NCI-H69 (cell line): Measurements from ENCODE around the gene NRP1.

ENCODE experiments used
- DNase-seq: peaks from one replicate; lab custom pipeline; 2025; lab: John Stamatoyannopoulos, UW

NRP1 gene

DNA sequence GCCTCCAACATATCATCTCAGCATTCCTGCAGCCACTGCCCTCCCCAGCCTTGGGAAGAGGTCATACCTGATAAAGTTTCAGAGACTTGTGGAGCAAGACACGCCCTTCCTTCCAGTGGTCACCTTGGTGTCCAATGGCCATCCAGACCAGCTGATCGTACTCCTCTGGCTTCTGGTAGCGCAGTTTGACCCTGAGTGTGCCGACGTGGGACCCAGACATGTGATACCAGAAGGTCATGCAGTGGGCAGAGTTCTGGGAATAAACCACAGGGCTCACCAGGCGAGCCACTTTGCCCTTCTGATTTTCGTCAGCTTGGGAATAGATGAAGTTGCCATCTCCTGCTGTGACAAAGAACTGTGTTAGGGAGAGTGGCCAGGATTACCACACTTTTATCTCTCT is 148.3 kb downstream of the NRP1 start:
- no peak for DNase-seq

DNA sequence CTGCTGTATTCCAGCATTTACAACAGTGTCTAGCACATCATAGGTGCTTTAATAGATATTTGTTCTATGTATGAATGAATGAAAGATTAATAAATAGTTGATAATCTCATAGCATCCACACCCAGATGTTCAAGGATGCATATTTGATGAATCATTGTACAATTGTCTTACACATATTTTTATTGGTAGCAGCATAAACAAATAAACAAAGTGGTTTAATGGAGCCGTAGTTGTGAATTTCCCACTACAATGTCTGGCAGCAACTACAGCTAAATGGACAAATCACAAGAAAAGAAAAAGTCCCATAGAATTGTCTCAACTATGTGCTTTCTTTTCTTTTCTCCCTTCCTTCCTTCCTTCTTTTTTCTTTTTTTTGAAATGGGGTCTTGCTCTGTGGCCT is 150.8 kb downstream of the NRP1 start:
- no peak for DNase-seq

DNA sequence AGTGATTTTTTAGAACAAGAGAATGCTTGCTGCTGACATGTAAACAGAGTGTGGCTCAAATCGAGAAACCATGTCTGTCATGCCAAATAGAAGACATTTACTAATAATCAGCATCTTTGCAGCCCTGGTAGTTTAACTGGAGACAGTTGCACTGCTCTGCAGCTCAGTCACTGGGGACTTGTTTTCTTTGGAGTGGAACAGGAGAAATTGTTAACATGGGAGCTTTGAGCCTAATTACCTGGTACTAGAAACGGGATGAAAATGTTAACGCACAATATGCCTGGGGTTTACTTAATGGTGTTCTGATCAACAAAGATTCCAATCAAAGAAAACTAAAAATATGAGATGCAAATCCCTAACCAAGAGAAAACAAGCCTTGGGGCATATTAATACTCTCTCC is 153.5 kb downstream of the NRP1 start:
- DNase-seq: no peak

DNA sequence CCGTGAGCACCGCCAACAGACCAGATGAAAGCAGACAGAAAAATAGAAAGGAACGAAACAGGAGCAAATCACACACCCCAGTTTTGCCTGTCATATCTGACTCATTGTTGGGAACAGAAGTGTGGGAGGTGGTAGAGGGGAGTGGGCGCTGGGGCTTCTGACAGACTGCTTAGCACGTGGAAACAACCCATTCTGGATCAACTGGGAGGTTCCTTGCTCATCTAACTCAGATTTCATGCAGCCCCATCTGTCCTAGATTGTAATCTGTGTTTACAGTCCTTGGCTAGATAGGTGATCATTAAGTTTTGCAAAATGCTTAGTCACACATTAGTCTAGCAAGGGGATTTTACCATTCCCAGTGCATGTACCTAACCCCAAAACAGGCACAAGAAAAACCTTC is 154.1 kb downstream of the NRP1 start:
- peak; percentile 61 for DNase-seq

DNA sequence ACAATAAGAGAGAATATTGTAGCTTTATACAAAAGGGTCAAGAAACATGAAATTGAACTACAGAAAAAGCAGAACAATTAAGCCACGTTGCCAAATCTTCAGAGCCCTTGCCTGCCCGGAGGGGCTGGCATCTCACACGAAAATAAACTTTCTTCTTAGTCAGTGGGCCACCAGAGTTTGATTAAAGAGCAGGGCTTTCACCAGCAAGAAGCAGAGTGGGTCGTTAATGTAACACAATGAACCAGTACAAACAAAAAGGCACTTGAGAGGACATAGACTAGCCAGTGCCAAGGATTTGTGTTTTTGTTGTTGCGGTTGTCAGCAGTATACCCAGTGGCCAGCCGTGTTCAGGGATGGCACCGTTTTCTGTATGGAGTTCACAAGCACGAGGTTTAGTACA is 155.4 kb downstream of the NRP1 start:
- DNase-seq: no peak

DNA sequence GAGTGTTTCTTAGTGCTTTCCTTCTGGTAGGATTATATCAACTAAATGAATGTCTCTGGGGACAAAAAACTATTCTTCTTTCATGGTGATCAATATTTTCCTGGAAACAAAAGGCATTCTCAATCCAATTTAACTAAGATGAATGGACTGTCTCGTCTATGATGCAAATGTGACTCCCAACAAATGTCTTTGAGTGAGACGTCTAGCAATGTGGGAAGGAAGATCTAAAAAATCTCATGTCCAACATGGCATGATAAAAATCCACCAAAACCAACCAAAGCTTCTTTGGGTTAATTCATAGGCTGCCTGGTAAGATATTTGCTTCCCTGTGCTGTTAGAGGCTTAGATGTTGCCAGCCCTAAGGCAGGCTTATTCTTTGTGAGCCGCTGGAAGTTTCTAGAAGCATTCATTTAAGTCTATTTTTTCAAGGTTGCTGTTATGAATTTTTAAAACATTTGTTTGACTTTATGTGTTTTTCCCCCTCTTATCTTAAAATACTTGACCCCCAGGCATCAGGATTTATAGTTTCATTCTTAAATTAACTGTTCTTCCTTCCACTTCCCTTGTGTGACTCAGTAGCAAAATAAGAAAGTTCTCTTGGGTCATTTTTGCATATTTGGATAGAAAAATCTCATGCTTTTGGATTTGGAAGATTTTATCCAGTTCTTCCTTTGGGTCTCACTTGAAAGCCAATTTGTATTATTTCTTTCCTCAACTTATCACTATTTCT is 156.3 kb downstream of the NRP1 start:
- DNase-seq: no peak

DNA sequence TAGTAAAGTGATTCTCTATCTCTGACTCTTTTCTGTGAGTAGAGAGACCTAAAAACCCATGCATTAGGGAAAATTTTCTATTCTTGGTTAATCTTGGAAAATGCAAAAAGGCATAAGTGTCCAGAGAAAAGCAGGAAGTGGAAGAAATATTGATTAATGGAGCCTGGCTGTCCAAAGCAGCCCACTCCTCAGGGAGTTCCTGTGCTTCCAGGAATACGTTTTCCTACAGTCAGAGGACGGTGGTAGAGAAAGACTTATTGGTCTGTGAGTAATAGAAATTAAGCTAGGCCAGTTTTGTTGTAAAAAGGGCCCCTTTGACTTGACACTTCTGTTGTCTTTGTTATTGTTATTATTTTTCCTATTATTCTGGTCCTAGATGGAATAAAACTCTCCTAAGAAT is 157.8 kb downstream of the NRP1 start:
- DNase-seq: no peak

DNA sequence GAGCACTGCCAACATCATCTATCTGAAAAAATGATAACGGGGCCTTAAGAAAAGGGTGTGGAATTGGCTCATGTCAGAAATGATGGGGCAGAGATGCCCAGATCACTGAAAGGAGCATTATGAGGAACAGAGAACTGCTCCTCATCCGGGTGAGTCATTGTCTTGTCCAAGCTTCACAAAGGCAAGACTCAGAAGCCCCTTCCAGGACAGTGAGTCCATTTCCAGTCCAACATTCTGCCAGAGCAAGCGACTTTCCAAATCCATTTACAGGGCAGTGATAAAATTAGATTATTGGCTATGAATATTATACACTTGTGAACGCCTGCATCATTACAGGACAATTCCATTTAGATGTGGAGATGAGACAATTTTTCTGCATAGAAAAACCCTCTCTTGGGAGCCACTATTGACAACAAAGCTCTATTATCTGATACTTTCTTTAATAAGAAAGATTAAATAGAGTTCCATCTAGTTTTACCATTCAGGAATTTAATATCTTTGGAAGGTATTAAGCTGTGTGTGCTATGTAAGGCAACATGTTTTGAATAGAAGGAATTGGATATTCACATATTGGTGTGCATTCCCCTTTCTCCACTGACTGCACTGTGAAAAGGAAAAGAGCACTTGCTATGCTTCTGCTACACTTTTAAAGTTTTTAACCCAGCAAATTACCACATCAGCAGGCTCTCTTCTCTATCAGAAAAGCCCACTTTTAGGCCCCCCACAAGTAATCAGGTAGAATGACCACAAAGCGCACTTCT is 159.6 kb downstream of the NRP1 start:
- no peak for DNase-seq

DNA sequence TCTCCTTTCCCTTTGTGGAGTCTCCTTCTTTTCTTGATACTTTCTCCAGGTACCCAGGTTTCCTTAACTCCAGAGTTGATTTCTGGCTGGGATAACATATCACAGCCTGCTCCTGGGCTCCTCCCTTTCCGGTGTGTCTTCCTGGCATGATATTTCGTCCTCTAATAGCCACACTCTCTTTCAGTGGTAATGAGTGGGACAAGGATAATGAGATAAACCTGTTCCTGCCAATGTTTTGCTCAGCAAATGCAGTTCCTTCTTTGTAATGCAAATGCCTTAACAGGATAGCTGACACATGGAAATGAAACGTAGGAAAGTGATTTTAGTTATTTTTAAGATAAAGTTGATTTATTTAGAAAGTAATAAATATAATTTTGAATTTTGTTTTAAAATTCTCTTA is 168.6 kb downstream of the NRP1 start:
- DNase-seq: no peak

DNA sequence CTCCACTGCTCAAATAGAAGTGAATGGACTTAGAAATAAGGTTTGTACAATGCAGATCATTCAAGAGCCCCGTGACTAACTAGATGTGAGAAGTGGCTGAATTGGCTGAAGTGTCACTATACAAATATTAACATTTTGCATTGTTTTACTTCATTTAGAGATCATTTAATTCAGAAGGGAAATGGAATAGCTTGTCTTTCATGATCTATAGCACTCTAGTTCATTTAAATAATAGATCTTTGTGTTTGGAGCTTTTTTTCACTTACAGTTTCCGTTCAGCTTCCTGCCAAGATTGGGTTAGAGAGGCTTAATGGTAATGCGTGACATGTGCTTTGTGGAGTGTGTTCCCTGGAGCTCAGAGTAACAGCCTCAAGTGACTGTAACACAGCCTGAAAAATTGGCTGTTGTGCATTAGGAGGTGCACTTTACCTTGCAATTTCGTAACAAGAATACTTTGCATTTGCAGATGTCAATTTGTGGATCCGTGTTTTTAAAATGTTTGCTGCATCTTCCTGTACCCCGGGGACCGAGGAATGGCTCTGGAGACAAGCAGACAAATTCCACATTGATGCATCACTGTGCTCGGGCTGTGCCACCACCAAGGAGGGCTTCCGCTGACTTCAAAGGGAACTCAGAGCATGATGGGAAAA is 170.3 kb downstream of the NRP1 start:
- no peak for DNase-seq

DNA sequence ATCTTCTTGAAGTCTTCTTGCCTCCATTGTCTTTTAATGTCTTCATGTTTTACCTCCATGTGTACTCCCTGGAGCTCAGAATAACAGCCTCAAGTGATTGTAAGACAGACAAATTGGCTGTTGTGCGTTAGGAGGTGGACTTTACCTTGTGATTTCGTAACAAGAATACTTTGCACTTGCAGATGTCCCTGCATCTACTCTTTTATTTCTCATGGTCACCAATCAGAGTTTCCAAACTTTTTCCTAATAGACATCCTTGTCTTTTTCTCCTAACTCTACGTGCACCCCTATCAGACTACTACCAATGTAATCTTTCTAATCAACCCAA is 172.3 kb downstream of the NRP1 start:
- DNase-seq: no peak

DNA sequence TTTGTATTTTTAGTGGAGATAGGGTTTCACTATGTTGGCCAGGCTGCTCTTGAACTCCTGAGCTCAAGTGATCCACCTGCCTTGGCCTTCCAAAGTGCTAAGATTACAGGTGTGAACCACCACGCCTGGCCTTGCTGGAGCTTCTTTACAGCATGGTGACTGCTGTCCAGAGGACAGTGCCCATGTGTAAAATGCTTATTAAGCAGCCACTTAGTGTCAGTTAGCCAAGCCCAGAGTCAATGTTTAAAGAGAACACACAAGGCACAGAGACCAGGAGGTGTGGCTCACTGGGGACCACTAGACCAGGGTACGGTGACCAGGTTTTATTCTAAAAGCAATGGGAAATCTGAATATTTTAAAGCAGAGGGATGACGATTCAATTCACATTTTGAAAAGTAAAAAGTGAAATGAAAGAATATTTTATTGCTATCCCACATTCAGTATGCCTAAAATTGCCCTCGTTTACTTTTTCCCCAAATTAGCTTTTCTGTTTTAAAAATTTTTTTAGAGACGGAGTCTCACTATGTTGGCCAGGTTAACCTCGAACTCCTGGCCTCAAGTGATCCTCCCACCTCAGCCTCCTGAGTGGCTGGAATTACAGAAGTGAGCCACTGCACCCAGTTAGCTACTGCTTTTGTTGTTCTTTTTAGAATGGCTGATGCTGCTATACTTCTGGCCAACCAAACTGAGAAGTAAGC is 172.8 kb downstream of the NRP1 start:
- no peak for DNase-seq

DNA sequence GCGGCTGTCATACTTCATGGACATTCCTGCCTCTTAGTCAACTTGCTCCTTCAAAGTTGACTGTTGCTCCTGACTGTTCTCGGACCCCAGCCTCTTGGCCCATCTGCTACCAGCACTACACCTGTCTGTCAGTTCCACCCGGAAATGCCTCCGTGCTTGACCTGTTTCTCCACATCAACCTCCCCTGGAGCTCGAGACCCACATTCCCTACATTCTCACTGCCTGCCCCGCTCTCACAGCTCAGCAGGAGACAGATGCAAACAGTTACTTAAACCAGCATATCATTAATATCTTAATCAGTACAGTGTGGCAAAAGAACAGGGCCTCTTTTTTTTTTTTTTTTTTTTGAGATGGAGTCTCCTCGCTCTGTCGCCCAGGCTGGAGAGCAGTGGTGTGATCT is 174.3 kb downstream of the NRP1 start:
- no peak for DNase-seq

DNA sequence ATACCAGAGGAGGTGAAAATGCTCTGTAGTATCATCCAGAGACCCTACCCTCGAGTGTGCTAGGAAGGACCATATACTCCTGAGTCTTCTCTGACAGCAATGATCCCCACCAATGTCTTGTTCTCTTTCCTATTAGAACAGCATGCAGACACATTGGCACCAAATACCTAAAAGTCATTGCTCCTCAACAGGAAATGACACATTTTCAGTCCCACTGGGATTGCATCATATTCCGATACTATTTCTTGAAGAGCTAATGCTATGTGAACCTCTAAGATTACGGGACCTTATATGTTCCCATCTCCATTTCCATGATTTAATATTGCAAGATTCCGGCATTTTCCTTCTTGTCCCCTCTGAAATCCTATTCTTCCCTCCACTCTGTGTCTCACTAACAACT is 177.4 kb downstream of the NRP1 start:
- no peak for DNase-seq

DNA sequence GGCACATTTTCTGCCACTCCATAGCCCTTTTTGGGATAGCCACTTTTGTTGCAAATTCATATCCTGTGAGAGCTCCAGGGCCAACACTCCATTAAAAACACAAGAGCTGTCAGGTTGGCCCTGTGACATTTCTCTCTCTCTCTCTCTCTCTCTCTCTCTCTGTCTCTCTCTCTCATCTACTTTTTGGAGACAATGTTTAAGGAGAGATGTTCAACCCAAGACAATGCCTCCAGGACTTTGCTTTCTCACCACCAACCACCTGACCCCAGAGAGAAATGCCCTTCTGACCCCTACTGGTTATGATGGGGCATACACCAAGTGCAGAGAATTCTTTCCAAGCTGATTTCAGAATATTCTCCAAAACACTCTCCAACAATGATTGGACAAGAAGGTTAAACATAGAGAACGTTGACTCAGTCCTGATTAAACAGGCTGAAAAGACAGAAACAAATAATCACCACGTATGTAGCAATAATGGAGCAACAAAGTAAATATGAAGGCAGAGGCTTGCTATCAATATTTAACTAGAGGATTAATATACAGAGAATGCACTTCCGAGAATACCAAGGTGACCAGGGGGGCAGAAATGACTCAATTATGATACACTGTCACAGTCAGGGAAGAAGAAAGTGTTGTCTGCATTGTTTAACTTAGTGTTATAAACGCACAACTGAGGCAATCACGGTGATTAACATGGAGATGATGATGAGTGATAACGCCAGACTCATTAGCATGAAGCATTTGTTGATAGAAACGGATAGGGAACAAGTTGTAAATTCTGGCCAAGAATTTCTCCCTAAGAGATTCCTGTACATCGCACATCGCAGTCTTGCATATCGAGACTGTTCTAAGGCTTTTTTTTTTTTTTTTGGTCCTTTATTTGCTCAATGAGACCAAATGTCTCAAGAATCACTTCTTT is 178.5 kb downstream of the NRP1 start:
- peak; percentile 10 for DNase-seq

DNA sequence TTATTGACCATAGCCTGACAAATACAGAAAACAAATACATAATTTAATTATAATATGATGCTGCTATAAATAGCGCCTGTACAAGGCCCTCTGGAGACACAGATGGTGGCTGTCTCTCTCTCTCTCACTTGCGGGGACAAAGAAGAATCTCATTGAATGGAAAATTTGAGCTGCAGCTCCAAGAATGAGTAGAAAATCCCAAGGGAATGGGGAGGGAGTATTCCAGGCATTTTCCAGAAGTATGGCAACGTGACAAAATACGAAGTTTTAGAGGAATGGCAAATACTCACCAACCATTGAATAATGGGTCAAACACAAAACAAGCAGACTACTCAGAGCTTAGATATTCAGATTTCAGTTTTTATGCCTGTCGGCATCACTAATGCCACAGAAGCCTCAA is 179.9 kb downstream of the NRP1 start:
- DNase-seq: no peak

DNA sequence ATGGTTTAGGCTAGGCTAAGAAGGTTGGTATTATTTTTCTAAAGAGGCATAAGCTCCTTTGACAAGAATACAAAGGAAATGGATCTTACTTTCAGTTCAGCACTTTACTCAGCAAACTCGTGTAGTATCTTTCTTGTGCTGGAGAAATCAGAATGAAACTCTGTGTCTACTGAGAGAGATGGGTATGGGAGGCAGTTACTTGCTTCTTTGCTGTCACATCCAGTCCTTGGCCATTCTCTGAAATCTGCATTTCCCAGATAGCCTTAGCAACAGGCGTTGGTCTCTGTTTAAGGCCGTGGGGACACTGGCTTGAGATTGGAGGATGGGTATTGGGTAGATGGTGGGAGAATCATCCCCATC is 180.5 kb downstream of the NRP1 start:
- no peak for DNase-seq

DNA sequence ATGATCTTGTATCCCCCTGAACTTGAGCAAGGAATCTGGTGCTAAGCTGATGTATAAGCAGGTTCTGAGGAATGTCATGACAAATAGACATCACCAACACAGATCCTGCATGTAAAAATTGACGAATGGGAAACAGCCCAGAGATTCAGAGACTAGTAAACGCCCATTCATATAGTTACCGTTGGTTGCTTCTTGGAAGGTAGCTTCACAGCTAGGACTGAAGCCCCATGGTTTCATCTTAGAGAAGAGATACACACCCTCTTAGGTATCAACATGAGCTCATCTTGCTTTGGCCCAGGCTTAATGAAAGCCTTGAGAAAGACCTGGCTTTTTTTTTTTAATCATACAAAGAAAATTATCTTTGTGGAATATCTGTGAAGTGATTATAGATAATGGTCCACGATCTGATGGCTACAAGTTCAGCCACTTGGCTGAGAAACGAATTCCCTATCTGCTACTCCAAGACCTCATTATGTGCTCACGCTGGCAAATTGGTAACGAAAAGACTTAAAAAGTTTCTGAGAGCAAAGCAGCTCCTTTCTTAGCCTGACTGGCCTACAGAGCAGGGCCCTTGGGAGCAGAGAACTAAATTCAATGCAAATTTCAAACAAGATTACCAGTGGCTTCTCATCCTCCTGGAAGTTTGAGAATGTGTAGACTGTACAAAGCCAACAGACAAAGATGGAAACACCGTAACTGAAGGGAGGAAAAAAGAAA is 181.1 kb downstream of the NRP1 start:
- DNase-seq: no peak

DNA sequence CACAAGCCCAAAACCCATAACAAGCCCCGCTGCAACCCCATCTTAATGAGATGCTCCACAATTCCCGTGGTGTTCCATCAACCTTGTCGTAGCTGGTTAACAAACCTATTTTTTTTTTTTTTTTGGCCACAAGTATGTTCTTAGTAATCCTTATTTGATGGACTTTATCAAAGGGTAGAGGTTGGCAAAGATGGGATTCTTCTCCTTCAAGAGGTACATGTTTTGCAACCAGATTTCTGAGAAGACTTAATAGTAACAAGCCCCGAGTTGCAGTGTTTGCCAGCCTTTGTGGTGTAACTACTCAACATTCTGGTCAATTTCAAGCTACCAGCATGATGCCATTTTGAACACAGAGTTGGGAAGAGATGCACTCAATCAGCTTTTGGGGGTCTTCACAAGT is 181.7 kb downstream of the NRP1 start:
- DNase-seq: no peak

DNA sequence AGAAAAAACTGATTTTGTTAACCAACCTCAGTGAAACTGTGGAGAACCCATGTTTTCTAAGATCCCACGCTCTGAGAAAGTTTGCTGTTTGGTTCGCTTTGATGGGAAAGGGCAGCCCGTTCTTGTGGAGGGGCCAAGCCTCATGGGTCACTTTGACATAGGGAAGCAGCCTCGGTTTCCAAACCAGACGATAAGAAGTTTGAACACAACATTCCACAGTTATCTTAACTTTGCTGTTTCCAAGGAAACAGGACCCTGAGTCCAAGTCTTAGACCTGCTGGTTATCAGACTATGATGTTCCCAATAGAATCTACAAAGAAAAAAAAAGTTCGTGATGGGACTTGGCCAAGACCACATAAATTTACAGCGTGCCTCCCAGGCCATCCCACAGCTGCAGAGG is 182.3 kb downstream of the NRP1 start:
- no peak for DNase-seq

DNA sequence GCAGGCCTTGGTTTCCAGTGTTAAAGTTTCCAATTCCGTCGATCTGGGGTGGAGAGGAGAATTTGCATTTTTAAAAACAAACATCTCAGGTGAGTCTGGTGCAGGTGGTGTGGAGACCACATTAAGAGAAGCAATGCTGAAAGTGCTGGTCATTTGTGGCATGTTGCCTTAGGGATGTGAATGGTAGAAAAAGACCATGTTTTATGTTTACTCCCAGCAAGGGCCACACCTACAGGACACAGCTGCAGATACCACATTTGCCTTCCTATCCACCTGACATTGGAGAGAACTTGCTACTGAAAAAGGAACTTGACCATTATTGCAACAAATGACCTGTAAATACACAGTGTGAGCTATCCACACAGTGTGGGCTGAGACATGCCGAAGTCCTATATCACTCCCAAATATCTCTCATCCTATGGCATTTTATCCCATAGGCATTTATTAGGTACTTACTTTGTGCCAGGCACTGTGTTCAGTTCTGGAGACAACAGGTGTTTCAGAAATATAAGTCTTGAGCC is 183.1 kb downstream of the NRP1 start:
- DNase-seq: no peak
